IMR-90 (cell line): ENCODE data around the gene GCNT2.

Experiments used
- BHLHE40 ChIP-seq: fragments of 150-350 bp; IDR thresholded peaks from 2 replicates; pipeline ENCODE4 v1.6.1; 2016; ENCODE audit warnings: mild to moderate bottlenecking, low read depth, low read length
- CEBPB ChIP-seq: IDR thresholded peaks from 2 replicates; pipeline ENCODE4 v1.6.1; 2012; ENCODE audit warnings: low read depth, low read length, improper control_type of control experiment
- CTCF ChIP-seq: conservative IDR thresholded peaks from 2 replicates; pipeline ENCODE4 v1.5.1; 2012; ENCODE audit warnings: mild to moderate bottlenecking, low read depth, low read length, improper control_type of control experiment
- FOS ChIP-seq: fragments of 150-350 bp; IDR thresholded peaks from 2 replicates; pipeline ENCODE4 v1.6.1; 2016; ENCODE audit warnings: low read depth, low read length
- MAFK ChIP-seq: IDR thresholded peaks from 2 replicates; pipeline ENCODE4 v1.6.1; 2012; ENCODE audit warnings: low read depth, low read length, improper control_type of control experiment
- POLR2A ChIP-seq: IDR thresholded peaks from 2 replicates; pipeline ENCODE4 v1.6.1; 2012; ENCODE audit warnings: mild to moderate bottlenecking, low read depth, low read length
- RAD21 ChIP-seq: IDR thresholded peaks from 2 replicates; pipeline ENCODE4 v1.6.1; 2012; ENCODE audit warnings: low read length, improper control_type of control experiment
- RFX5 ChIP-seq: IDR thresholded peaks from 2 replicates; pipeline ENCODE4 v1.8.0; 2012; ENCODE audit warnings: low read depth, mild to moderate bottlenecking, low read length, moderate library complexity
- SMC3 ChIP-seq: fragments of 150-350 bp; IDR thresholded peaks from 2 replicates; pipeline ENCODE4 v1.6.1; 2016; ENCODE audit warnings: low read depth, mild to moderate bottlenecking, antibody characterized with exemption, low read length, moderate library complexity

DNA sequence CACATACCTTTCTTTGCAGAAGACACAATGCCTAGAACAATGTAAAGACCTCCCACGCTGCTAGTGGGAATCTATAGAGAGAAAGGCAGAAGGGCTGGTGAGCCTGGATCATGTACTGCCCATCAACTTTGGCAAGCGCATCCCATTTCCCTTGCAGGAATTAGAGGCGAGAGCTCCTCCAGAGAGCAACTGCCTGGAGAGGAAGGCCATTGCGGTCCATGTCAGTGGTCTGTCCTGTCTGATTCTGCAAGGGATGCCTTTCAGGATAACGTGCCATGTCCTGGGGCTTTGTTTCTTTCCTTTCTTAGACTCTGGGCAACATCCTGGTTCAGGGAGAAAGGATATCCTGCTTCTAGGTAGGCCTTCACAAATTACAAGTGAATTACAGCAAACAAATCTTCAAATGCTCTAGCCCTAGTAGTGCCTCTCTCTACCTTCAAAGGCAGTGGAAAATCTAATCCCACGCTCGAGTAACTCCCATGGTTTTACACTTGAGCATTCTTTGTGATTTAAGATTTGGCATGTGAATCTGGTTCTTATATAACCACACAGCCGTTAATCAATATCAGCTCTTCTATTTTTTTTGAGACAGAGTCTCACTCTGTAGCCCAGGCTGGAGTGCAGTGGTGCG, 38.5 kb downstream of the GCNT2 start:
- TF ChIP-seq CTCF: no peak
- no peak for TF ChIP-seq RAD21
- no peak for TF ChIP-seq MAFK
- TF ChIP-seq POLR2A: no peak
- no peak for TF ChIP-seq SMC3
- TF ChIP-seq CEBPB: no peak
- no peak for TF ChIP-seq BHLHE40
- no peak for TF ChIP-seq FOS
- no peak for TF ChIP-seq RFX5
